ENCODE data around the gene CFAP46. TPM values are rescaled to one million over a fixed set of nuclear protein-coding genes. Genes with fewer than 3 reads are reported as not detected.

CFAP46 gene
- total RNA-seq, 1 donor = 0.09 TPM

DNA sequence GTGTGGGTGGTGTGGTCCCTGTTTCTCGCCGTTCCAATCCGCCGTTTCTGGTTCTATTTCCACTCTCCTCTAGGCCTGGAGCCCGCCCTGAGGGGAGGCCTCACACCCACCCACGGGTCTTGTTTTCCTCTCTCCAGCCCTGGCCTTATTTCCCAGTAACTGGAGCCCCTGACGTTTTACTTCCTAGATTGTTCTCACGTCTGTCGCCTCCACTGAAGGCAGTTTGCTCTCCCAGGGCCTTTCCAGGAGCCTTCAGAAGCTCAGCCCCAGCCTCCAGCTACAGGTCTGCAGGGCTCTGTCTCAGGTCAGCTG, 30.6 kb downstream of the CFAP46 start:
- DNase-seq (ENCODE audit: low read depth) = no peak
- no peak overlapping the region for H3K4me3 ChIP-seq (ENCODE audit: low read depth, low read length)
- TF ChIP-seq, protein P1, sequence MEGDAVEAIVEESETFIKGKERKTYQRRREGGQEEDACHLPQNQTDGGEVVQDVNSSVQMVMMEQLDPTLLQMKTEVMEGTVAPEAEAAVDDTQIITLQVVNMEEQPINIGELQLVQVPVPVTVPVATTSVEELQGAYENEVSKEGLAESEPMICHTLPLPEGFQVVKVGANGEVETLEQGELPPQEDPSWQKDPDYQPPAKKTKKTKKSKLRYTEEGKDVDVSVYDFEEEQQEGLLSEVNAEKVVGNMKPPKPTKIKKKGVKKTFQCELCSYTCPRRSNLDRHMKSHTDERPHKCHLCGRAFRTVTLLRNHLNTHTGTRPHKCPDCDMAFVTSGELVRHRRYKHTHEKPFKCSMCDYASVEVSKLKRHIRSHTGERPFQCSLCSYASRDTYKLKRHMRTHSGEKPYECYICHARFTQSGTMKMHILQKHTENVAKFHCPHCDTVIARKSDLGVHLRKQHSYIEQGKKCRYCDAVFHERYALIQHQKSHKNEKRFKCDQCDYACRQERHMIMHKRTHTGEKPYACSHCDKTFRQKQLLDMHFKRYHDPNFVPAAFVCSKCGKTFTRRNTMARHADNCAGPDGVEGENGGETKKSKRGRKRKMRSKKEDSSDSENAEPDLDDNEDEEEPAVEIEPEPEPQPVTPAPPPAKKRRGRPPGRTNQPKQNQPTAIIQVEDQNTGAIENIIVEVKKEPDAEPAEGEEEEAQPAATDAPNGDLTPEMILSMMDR (IDR thresholded peaks at IDR 0.05; ENCODE audit: insufficient read depth, low read length) = no peak

DNA sequence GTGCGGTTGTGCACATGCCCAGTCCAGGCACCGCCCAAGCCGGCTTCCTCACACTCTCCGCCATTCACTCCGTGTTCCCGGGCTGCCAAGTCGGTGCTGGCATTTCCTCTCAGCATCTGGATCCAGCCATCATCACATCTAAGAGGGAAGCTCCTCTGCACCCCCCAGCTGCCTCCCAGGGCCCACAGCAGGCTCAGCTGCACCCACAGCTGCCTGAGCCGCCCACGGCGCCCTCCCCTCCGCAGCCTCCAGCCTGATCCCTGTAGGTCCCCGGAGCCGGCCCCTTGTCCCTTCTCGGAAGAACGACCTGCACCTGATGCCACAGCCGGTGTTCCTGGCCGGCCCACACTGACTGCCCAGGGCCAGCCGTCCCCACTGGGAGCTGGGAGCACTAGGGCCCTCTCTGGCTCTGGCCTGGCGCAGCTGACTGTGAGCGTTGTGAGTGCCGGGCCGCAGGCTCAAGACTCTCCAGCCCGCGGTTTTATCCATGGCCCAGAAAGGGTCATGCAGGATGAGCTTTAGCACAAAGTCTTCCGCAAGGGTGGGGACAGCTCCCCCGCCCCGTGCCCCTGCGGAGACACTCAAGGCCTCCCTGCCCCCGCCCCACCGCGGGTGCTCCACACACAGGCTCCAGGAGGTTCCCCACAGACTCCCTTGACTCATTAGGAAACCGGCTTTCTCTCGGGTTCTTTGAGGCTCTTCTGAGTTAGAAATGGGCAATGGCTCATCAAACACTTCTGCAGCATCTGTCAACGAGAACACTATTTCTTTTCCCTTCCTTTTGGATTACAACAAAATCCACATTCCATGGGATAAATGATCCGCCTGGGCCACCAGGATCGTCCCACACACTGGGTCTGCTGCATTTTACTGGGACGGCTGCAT, 31.2 kb downstream of the CFAP46 start:
- no peak overlapping the region for H3K4me3 ChIP-seq (ENCODE audit: low read depth, low read length)
- no peak for DNase-seq (ENCODE audit: low read depth)
- TF ChIP-seq, protein P1 (IDR thresholded peaks at IDR 0.05; ENCODE audit: insufficient read depth, low read length) = no peak

DNA sequence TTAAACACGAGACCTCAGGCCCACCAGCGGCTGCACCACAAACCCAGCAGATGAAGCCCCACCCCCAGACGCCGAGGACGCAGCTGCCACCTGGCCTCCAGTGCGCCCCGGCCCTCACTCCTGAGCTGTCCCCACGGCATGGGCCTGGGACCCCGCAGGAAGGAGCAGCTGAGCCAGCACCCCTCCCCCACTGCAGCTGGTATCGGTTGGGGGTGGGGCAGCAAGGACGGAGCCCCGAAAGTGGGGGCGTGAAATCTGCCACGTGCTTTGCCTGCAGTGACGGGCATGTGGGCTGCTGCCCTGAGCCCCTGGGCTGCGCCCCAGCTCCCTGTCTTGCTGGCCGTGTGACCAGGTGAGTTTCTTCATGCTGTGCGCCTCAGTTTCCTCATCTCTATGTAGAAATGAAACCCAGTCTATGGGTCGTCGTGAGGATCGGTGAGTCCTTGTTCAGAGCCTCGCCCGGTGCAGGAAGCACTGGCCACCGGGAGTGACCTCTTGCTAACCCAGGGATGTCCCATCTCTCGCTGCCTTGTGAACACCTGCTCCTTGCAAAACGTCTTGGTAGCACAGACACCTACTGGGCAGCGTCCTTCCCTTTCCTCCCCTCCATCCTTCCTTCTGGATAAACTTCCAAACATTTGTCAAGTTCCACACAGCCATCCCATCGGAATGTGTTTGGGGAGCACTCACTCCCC, 32.0 kb downstream of the CFAP46 start:
- no peak overlapping the region for H3K4me3 ChIP-seq (ENCODE audit: low read depth, low read length)
- no peak for DNase-seq (ENCODE audit: low read depth)
- TF ChIP-seq, protein P1 (IDR thresholded peaks at IDR 0.05; ENCODE audit: insufficient read depth, low read length) = no peak

DNA sequence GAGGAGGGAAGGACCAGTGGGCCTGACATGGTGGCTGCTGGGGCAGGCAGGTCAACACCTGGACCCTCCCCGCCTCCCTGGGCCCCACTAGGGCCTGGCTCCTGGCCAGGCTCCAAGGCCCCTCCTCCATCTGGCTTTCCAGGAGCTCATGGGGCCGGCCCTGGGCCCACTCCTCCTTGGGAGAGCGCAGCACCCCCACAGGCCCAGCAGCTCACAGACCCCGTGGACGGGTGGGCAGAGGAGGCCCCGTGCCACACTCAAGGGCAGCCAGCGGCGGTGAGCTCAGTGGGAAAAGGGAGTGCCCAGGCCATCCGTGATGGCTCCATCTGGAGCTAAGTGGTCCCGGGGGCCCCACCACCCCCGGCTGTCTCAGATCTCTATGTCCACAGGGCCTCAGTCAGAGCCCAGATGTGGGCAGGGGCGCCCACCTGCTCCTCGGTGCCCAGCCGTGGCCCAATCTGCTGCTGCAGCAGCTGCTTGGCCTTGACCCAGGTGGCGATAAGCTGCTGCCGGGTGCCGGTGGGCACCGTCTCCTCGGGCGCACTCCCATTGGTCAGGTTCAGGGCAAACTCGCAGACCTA, 32.8 kb downstream of the CFAP46 start:
- TF ChIP-seq, protein P1 (IDR thresholded peaks at IDR 0.05; ENCODE audit: insufficient read depth, low read length) = no peak
- H3K4me3 ChIP-seq (ENCODE audit: low read depth, low read length) = no peak overlapping the region
- no peak for DNase-seq (ENCODE audit: low read depth)

DNA sequence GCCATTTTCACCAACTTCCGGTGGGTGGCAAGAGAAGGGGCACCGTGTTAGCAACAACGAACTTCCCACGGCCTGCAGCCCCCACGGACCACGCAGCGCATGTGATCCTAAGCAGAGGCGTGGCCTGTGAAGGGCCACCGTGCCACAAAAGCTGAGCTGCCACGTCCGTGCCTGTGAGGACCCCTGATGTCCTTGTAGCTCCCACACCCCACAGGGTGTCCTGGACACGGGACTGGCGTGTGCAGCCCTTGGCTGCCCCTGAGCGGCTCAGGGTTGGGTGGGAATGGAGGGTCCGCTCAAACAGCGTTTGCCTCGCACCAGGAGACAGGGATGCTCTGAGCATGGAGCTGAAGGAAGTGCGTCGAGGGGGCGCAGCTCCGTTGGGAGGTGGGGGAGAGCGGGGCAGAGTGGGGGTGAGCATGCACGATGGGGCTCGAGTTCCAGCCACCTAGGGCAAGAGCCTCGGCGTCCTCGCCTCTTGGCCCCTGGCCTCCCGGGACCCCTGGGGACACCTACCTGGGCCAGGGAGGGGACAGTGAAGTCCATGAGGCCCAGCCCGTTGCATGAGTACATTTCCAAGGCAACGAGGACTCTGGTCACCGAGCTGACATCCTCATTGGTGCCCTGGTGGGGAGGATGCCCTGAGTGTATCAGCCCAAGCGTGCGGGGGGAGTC, 33.6 kb downstream of the CFAP46 start:
- no peak overlapping the region for H3K4me3 ChIP-seq (ENCODE audit: low read depth, low read length)
- TF ChIP-seq, protein P1 (IDR thresholded peaks at IDR 0.05; ENCODE audit: insufficient read depth, low read length) = no peak
- no peak for DNase-seq (ENCODE audit: low read depth)

DNA sequence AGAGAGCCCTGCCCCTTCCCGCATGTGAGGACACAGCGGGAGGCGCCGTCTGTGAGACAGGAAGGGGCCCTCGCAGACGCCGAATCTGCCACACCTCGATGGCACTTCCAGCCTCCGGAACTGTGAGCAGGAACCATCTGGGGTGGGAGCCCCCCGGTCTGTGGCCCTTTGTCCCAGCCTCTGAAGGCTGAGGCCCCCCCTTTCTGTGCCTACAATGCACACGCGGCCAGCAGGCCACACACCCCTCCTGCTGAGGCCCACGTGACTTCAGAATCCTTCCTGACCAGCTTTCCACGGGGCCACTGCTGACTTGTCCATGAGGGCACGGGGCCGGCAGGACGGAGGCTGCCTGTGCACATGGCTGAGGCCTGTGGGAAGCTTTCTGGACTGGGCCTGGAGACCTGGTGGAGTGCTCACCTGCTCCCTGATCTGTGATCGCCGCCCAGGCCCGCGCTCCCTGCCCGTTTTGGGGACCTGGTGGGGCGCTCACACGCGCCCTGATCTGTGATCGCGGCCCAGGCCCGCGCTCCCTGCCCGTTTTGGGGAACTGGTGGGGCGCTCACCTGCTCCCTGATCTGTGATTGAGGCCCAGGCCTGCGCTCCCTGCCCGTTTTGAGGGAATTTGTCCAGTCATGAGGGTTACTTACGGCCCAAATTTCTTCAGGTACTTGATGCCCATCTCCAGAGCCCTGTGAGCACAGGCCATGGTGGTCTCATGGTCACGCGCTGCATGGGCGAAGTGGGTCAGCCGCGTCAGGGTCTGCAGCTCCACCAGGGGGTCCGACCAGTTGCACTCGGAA, 34.3 kb downstream of the CFAP46 start:
- DNase-seq (ENCODE audit: low read depth) = no peak
- H3K4me3 ChIP-seq (ENCODE audit: low read depth, low read length) = no peak overlapping the region
- TF ChIP-seq, protein P1 (IDR thresholded peaks at IDR 0.05; ENCODE audit: insufficient read depth, low read length) = no peak

Measured in fibroblast of the aortic adventitia (primary cell).